Measurements from ENCODE around the gene FOXP1. TPM values are rescaled to one million over a fixed set of nuclear protein-coding genes. Genes with fewer than 3 reads are reported as not detected.
A peak's percentile ranks its signal among the peaks of the same experiment; 100 is the strongest.

FOXP1 gene
- total RNA-seq, 4 donors from 2014 or later, result 103 to 173 (median 140) TPM

GRCh38 chr3:71581457-71582035 is 2.0 kb downstream of the FOXP1 start:
- no peaks in the 10 kb centered on the region for H3K9me3 ChIP-seq
- TF ChIP-seq CTCF (IDR thresholded peaks at IDR 0.05), result no peak
- no peak for TF ChIP-seq POLR2A (IDR thresholded peaks at IDR 0.05)
- H3K36me3 ChIP-seq, result no peaks in the 10 kb centered on the region
- H3K4me3 ChIP-seq, result peak overlapping the region; percentile 74 to 89 (median 78)
- H3K27ac ChIP-seq, result peak overlapping the region; percentile 90 to 99 (median 97)
- H3K27me3 ChIP-seq, result no peaks in the 10 kb centered on the region
- DNase-seq, result peak; percentile 23 to 73 (median 62)
- peaks cover 0 to 39% (median 5%) of the 10 kb centered on the region in 4 donors for H3K4me1 ChIP-seq

- TF ChIP-seq CTCF (IDR thresholded peaks at IDR 0.05), result no peak
- no peak for TF ChIP-seq POLR2A (IDR thresholded peaks at IDR 0.05)
- H3K4me1 ChIP-seq, result peaks cover 0 to 39% (median 5%) of the 10 kb centered on the region in 4 donors
- peak overlapping the region; percentile 90 to 99 (median 97) for H3K27ac ChIP-seq
- no peaks in the 10 kb centered on the region for H3K9me3 ChIP-seq
- no peaks in the 10 kb centered on the region for H3K36me3 ChIP-seq
- no peaks in the 10 kb centered on the region for H3K27me3 ChIP-seq
- peak overlapping the region; percentile 74 to 89 (median 78) for H3K4me3 ChIP-seq
- DNase-seq, result no peak
Observed at GRCh38 chr3:71580636-71581456, 2.7 kb downstream of the FOXP1 start.

GRCh38 chr3:71579935-71580406 is 3.6 kb downstream of the FOXP1 start:
- Histone ChIP-seq H3K27ac (peak overlapping the region; percentile 5 to 99 (median 70)), H3K4me1 (peaks cover 0 to 39% (median 5%) of the 10 kb centered on the region in 4 donors), H3K4me3 (peak overlapping the region in 2 of 4 donors; percentile 15 to 27)

GRCh38 chr3:71579326-71579934 is 4.1 kb downstream of the FOXP1 start:
- TF ChIP-seq POLR2A (IDR thresholded peaks at IDR 0.05) (no peak), CTCF (IDR thresholded peaks at IDR 0.05) (no peak)
- Histone ChIP-seq H3K4me1 (peaks cover 0 to 39% (median 5%) of the 10 kb centered on the region in 4 donors), H3K27me3 (no peaks in the 10 kb centered on the region), H3K4me3 (peak overlapping the region in 2 of 4 donors; percentile 15 to 27), H3K27ac (peak overlapping the region; percentile 5 to 99 (median 40)), H3K9me3 (no peaks in the 10 kb centered on the region), H3K36me3 (no peaks in the 10 kb centered on the region)
- DNase-seq, result no peak

More at GRCh38 chr3:71579935-71580406, 3.6 kb downstream of the FOXP1 start:
- Histone ChIP-seq H3K9me3 (no peaks in the 10 kb centered on the region), H3K36me3 (no peaks in the 10 kb centered on the region), H3K27me3 (no peaks in the 10 kb centered on the region)
- DNase-seq, result no peak
- no peak for TF ChIP-seq POLR2A (IDR thresholded peaks at IDR 0.05)
- TF ChIP-seq CTCF (IDR thresholded peaks at IDR 0.05), result no peak

- peak overlapping the region in 1 of 4 donors; percentile 9 for H3K4me3 ChIP-seq
- H3K36me3 ChIP-seq, result no peaks in the 10 kb centered on the region
- TF ChIP-seq POLR2A (IDR thresholded peaks at IDR 0.05), result no peak
- TF ChIP-seq CTCF (IDR thresholded peaks at IDR 0.05), result no peak
- H3K9me3 ChIP-seq, result no peaks in the 10 kb centered on the region
- H3K4me1 ChIP-seq, result peaks cover 0 to 39% (median 5%) of the 10 kb centered on the region in 4 donors
- H3K27ac ChIP-seq, result peak overlapping the region in 2 of 4 donors; percentile 12 to 31
- no peaks in the 10 kb centered on the region for H3K27me3 ChIP-seq
- DNase-seq, result no peak
Observed at GRCh38 chr3:71578054-71578751, 5.3 kb downstream of the FOXP1 start.
